Parathyroid adenoma (tissue), 2 donors: Measurements from ENCODE around the gene FBXW8.

ENCODE experiments used
- H2AFZ ChIP-seq: fragments of 300-600 bp; sonication (generic); one replicate; pipeline ENCODE4 v1.7.0; 2017; ENCODE audit warnings: antibody characterized with exemption, mild to moderate bottlenecking
- H3K27ac ChIP-seq: fragments of 300-600 bp; sonication (generic); one replicate; pipeline ENCODE4 v1.7.0; 2017
- H3K27me3 ChIP-seq: fragments of 300-600 bp; sonication (generic); one replicate; pipeline ENCODE4 v1.7.0; 2017; ENCODE audit warnings: low read length; ENCODE audit not compliant: control insufficient read depth, insufficient read depth
- H3K36me3 ChIP-seq: fragments of 300-600 bp; sonication (generic); one replicate; pipeline ENCODE4 v1.7.0; 2017; ENCODE audit warnings: low read length; ENCODE audit not compliant: control insufficient read depth, insufficient read depth
- H3K4me1 ChIP-seq: fragments of 300-600 bp; sonication (generic); one replicate; pipeline ENCODE4 v1.7.0; 2017; ENCODE audit warnings: control low read depth
- H3K4me2 ChIP-seq: fragments of 300-600 bp; sonication (generic); one replicate; pipeline ENCODE4 v1.7.0; 2017; ENCODE audit warnings: low read length
- H3K4me3 ChIP-seq: fragments of 300-600 bp; sonication (generic); one replicate; pipeline ENCODE4 v1.7.0; 2017; ENCODE audit warnings: low read depth, low read length
- H3K79me2 ChIP-seq: fragments of 300-600 bp; sonication (generic); one replicate; pipeline ENCODE4 v1.7.0; 2017; ENCODE audit warnings: control low read depth
- H3K9ac ChIP-seq: fragments of 300-600 bp; sonication (generic); one replicate; pipeline ENCODE4 v1.7.0; 2017; ENCODE audit warnings: mild to moderate bottlenecking
- H3K9me3 ChIP-seq: fragments of 300-600 bp; sonication (generic); one replicate; pipeline ENCODE4 v1.7.0; 2017; ENCODE audit warnings: low read length; ENCODE audit not compliant: control insufficient read depth
- TF ChIP-seq, protein P1 (sequence below): fragments of 300-600 bp; sonication (generic); IDR thresholded peaks from one replicate; pipeline ENCODE4 v1.7.0; 2017; ENCODE audit warnings: antibody characterized with exemption, mild to moderate bottlenecking
- donor health status: primary hyperparathyroidism.

The FBXW8 gene

DNA sequence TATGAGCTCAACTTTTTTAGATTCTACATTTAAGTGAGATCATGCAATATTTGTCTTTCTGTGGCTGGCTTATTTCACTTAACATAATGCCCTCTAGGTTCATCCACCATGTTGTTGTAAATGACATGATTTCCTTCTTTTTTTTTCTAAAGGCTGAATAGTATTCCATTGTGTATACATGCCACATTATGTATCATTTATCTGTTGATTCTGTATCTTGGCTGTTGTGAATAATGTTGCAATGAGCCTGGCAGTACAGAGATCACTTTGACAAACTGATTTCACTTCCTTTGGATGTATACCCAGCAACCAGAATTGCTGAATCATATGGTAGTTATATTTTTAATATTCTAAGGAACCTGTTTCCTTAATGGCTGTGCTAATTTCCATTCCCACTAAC is 19.1 kb downstream of the FBXW8 start:
- no peak overlapping the region for H3K4me2 ChIP-seq
- no peak overlapping the region for H3K27ac ChIP-seq
- no peak overlapping the region for H2AFZ ChIP-seq
- no peaks in the 10 kb centered on the region for H3K9me3 ChIP-seq
- H3K9ac ChIP-seq, result no peak overlapping the region
- H3K27me3 ChIP-seq, result no peaks in the 10 kb centered on the region
- peaks cover 8% of the 10 kb centered on the region for H3K4me1 ChIP-seq
- peaks cover 19% of the 10 kb centered on the region for H3K79me2 ChIP-seq
- H3K36me3 ChIP-seq, result no peaks in the 10 kb centered on the region
- TF ChIP-seq, protein P1, sequence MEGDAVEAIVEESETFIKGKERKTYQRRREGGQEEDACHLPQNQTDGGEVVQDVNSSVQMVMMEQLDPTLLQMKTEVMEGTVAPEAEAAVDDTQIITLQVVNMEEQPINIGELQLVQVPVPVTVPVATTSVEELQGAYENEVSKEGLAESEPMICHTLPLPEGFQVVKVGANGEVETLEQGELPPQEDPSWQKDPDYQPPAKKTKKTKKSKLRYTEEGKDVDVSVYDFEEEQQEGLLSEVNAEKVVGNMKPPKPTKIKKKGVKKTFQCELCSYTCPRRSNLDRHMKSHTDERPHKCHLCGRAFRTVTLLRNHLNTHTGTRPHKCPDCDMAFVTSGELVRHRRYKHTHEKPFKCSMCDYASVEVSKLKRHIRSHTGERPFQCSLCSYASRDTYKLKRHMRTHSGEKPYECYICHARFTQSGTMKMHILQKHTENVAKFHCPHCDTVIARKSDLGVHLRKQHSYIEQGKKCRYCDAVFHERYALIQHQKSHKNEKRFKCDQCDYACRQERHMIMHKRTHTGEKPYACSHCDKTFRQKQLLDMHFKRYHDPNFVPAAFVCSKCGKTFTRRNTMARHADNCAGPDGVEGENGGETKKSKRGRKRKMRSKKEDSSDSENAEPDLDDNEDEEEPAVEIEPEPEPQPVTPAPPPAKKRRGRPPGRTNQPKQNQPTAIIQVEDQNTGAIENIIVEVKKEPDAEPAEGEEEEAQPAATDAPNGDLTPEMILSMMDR, result no peak
- no peak overlapping the region for H3K4me3 ChIP-seq

DNA sequence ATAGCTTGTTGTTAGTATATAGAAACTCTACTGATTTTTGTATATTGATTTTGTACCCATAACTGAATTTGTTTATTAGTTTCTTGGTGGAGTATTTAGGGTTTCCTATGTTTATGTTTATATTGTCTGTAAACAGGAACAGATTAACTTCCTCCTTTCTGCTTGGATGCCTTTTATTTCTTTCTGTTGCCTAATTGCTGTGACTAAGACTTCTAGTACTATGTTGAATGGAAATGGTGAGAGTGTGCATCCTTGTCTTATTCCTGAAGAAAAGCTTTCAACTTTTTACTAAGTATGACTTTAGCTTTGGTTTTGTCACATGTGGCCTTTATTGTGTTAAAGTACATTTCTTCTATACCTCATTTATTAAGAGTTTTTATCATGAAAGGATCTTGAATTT is 20.9 kb downstream of the FBXW8 start:
- no peaks in the 10 kb centered on the region for H3K27me3 ChIP-seq
- no peak overlapping the region for H3K4me2 ChIP-seq
- no peak overlapping the region for H2AFZ ChIP-seq
- H3K9ac ChIP-seq, result no peak overlapping the region
- peaks cover 32% of the 10 kb centered on the region for H3K79me2 ChIP-seq
- TF ChIP-seq, protein P1, result no peak
- no peaks in the 10 kb centered on the region for H3K9me3 ChIP-seq
- no peak overlapping the region for H3K4me3 ChIP-seq
- no peaks in the 10 kb centered on the region for H3K36me3 ChIP-seq
- H3K4me1 ChIP-seq, result peaks cover 5% of the 10 kb centered on the region
- H3K27ac ChIP-seq, result no peak overlapping the region

DNA sequence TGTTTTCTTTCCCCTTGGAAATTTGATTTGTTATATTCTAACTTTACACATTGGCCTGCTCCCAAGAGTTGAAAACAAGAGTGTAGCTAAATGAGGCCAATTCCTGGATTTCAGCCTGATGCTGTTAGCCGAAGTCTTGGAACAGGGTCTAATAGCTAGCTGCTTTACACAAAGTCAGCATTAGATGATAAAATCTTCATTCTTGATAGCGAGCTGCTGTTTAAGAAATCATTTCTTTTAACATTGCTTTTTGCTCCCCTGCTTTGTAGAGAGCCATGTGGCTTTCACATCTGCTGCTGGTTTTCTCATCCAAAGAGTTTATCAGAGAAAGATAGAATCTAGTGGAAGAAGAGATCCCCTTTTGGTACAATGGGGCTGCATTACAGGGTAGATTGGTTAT is 22.3 kb downstream of the FBXW8 start:
- Histone ChIP-seq H3K4me3 (no peak overlapping the region), H3K79me2 (peaks cover 34% of the 10 kb centered on the region), H3K4me2 (no peak overlapping the region), H3K36me3 (no peaks in the 10 kb centered on the region), H3K27me3 (no peaks in the 10 kb centered on the region), H2AFZ (no peak overlapping the region), H3K9me3 (no peaks in the 10 kb centered on the region), H3K9ac (no peak overlapping the region), H3K27ac (no peak overlapping the region), H3K4me1 (peaks cover 5% of the 10 kb centered on the region)
- TF ChIP-seq, protein P1, result no peak

DNA sequence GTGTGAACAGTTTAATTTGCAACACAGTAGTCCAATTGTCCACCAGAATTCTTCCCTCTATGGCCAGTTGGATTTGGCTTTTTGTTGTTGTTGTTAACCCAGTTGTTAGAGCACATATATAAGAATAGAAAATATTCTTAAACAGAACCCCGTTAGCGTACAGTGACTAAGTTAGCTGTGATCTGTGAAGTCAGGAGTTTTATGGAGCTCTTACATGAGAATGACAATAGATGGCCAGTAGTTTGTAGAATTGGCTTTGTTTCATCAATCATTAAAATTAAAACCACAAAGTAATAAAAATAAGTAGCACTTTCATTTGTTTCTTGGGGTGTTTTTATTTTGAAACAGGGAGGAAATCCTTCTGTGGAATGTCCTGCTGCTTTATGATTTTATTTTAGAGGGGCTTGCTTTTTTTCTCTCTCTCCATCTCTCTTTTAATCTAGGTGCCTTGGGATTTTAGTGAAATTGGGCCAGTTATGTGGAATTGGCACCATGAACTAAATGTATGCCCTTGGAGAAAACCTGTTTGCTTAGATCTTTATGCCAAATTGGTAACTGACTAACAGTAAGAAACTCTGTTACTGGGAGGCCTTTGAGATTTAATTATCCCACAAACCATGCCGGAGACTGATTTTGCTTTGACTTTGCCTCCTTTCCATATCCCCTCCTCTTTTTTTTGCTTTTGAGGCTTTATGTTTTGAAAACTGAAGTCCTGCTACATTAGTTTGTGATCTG is 22.9 kb downstream of the FBXW8 start:
- no peak overlapping the region for H3K4me2 ChIP-seq
- TF ChIP-seq, protein P1, result no peak
- no peaks in the 10 kb centered on the region for H3K27me3 ChIP-seq
- H3K4me3 ChIP-seq, result no peak overlapping the region
- no peaks in the 10 kb centered on the region for H3K36me3 ChIP-seq
- H3K9me3 ChIP-seq, result no peaks in the 10 kb centered on the region
- peaks cover 33% of the 10 kb centered on the region for H3K79me2 ChIP-seq
- H3K9ac ChIP-seq, result no peak overlapping the region
- H2AFZ ChIP-seq, result no peak overlapping the region
- no peak overlapping the region for H3K27ac ChIP-seq
- peaks cover 5% of the 10 kb centered on the region for H3K4me1 ChIP-seq
